C4-2B (cell line): ENCODE results near the gene IRF7.

Experiments used
- H3K27ac ChIP-seq: fragments of 450-650 bp; 2 replicates; pipeline ENCODE4 v1.5.1; 2017
- ZFX ChIP-seq: fragments of 450-650 bp; IDR thresholded peaks from 2 replicates; pipeline ENCODE4 v1.6.1; 2017
- TF ChIP-seq, protein P1 (sequence below): fragments of 450-650 bp; conservative IDR thresholded peaks from 2 replicates; pipeline ENCODE4 v1.5.1; 2017; ENCODE audit warnings: mild to moderate bottlenecking

Gene IRF7

DNA sequence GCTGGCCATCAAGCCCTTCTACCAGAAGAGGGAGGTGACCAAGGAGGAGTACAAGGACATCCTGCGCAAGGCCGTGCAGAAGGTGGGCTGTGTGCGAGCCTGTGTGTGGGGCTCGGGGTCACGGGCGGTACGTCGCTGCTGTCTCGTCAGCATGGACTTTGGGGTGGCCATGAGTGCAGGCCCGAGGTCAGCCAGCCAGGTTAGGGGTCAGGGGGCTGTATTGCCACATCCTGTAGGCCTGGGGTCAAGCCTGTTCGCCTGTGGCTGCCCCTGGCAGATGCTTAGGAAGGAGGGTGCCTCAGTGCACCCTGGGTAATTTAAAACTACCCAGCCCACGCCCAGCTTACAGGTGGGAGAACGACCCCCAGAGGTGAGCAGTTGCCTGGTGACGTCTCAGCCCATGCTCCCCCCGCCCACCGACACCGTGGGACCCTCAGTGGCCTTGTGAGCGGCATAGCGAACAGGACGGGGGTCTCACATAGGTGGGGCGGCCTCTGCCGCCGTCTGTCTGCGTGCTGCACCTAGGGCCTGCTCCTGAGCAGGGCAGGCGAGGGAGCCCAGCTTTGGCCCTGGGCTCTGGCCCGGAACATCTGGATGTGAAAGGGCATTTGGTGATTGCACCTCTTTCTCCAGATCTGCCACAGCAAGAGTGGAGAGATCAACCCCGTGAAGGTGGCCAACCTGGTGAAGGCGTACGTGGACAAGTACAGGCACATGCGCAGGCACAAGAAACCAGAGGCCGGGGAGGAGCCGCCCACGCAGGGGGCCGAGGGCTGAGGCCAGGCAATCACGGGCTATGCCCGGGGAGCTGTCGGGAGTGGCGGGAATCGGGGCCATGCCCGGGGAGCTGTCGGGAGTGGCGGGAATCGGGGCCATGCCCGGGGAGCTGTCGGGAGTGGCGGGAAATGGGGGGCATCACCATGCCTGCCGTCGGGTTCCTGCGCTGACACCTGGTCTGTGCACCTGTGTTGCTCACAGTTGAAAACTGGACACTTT, 4.5 kb downstream of the IRF7 start:
- H3K27ac ChIP-seq = no peak overlapping the region
- no peak for TF ChIP-seq ZFX
- TF ChIP-seq, protein P1, sequence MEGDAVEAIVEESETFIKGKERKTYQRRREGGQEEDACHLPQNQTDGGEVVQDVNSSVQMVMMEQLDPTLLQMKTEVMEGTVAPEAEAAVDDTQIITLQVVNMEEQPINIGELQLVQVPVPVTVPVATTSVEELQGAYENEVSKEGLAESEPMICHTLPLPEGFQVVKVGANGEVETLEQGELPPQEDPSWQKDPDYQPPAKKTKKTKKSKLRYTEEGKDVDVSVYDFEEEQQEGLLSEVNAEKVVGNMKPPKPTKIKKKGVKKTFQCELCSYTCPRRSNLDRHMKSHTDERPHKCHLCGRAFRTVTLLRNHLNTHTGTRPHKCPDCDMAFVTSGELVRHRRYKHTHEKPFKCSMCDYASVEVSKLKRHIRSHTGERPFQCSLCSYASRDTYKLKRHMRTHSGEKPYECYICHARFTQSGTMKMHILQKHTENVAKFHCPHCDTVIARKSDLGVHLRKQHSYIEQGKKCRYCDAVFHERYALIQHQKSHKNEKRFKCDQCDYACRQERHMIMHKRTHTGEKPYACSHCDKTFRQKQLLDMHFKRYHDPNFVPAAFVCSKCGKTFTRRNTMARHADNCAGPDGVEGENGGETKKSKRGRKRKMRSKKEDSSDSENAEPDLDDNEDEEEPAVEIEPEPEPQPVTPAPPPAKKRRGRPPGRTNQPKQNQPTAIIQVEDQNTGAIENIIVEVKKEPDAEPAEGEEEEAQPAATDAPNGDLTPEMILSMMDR = no peak

DNA sequence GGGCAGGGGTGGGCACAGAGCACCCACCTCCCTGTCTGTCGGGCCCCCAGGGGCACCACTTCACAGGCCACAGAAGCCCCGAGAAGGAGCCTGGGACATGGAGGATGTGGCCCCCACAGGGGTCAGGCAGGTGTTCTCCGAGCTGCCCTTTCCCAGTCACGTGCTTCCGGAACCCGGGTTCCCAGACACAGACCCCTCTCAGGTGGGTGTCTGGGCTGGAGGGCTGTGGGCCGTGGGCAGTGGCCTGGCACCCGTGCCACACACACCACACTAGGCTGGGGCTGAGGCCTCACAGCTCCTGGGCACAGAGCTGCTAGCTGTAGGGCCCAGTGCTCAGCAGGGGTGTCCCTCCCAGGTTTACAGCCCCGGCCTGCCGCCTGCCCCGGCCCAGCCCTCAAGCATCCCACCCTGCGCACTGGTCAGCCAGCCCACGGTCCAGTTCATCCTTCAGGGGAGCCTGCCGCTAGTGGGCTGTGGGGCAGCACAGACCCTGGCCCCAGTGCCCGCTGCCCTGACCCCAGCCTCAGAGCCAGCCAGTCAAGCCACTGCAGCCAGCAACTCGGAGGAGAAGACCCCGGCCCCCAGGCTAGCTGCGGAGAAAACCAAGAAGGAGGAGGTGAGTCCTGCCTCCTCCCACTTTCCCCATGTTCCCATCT, 5.5 kb downstream of the IRF7 start:
- H3K27ac ChIP-seq = no peak overlapping the region
- TF ChIP-seq ZFX = no peak
- TF ChIP-seq, protein P1 = no peak

DNA sequence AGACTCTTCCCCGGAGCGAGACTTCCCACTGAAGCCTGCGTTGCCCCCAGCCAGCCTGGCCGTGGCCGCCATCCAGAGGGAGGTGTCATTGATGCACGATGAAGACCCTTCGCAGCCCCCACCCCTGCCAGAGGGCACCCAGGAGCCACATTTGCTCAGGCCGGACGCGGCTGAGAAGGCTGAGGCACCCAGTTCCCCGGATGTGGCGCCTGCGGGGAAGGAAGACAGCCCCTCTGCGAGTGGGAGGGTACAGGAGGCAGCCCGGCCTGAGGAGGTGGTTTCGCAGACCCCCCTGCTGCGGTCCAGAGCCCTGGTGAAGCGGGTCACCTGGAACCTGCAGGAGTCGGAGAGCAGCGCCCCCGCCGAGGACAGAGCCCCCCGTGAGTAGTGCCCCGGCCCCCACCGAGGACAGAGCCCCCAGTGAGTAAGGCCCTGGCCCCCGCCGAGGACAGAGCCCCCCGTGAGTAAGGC, 6.4 kb downstream of the IRF7 start:
- no peak overlapping the region for H3K27ac ChIP-seq
- TF ChIP-seq, protein P1 = no peak
- no peak for TF ChIP-seq ZFX

DNA sequence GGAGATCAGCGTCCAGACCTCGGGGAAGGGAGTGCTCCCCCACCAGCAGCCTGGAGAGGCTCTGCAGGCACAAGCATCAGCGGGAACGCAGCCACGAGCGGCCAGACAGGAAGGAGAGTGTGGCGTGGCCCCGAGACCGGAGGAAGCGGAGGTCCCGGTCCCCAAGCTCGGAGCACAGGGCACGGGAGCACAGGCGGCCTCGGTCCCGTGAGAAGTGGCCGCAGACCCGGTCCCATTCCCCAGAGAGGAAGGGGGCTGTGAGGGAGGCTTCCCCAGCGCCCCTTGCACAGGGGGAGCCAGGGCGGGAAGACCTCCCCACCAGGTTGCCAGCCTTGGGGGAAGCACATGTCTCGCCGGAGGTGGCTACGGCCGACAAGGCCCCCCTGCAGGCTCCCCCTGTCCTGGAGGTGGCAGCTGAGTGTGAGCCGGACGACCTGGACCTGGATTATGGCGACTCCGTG, 6.9 kb downstream of the IRF7 start:
- no peak for TF ChIP-seq ZFX
- TF ChIP-seq, protein P1 = no peak
- no peak overlapping the region for H3K27ac ChIP-seq

DNA sequence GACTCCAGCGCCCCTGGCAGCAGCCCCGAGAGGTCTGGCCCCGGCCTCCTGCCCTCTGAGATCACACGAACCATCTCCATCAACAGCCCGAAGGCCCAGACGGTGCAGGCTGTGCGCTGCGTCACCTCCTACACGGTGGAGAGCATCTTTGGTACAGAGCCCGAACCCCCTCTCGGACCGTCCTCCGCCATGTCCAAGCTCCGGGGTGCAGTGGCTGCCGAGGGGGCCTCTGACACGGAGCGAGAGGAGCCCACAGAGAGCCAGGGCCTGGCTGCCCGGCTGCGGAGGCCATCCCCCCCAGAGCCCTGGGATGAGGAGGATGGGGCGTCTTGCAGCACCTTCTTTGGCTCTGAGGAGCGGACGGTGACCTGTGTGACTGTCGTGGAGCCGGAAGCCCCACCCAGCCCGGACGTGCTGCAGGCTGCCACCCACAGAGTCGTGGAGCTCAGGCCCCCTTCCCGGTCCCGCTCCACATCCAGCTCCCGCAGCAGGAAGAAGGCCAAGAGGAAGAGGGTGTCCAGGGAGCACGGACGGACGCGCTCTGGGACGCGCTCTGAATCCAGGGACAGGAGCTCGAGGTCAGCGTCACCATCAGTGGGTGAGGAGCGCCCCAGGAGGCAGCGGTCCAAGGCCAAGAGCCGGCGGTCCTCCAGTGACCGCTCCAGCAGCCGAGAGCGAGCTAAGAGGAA, 7.6 kb downstream of the IRF7 start:
- H3K27ac ChIP-seq = no peak overlapping the region
- TF ChIP-seq, protein P1 = no peak
- TF ChIP-seq ZFX = no peak

DNA sequence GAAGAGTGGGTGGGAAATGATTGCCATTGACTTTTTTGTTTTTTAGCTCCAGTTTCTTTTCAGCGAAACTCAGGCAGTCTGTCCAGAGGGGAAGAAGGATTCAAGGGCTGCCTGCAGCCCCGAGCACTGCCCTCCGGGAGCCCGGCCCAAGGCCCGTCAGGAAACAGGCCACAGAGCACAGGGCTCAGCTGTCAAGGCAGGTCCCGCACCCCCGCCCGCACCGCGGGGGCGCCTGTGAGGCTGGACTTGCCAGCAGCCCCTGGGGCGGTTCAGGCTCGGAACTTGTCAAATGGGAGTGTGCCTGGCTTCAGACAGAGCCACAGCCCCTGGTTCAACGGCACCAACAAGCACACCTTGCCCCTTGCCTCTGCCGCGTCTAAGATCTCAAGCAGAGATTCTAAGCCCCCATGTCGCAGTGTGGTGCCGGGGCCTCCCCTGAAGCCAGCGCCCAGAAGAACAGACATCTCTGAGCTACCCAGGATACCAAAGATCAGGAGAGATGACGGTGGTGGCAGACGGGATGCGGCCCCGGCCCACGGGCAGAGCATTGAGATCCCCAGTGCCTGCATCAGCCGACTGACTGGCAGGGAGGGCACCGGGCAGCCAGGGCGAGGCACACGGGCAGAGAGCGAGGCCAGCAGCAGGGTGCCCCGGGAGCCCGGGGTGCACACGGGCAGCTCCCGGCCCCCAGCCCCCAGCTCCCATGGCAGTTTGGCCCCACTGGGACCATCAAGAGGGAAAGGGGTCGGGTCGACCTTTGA, 8.6 kb downstream of the IRF7 start:
- TF ChIP-seq ZFX = no peak
- TF ChIP-seq, protein P1 = no peak

More for the DNA sequence above, 8.6 kb downstream of the IRF7 start:
- H3K27ac ChIP-seq = peak overlapping the region; percentile 36; the same call in 1 of the 2 replicates
